IPS-18c (cell line): ENCODE data around the gene POLR2J3.
"Not testable (repeated sequence)": the region's sequence is repeated elsewhere in the genome, so short reads cannot be mapped to it uniquely, and the experiment has no call there.

Experiments used
- H3K4me3 ChIP-seq: 2 replicates; pipeline ENCODE4 v1.7.0; 2013; ENCODE audit warnings: low read depth, mild to moderate bottlenecking, low read length, moderate library complexity; ENCODE audit not compliant: insufficient read depth
- H3K9me3 ChIP-seq: one replicate; pipeline ENCODE4 v1.6.1; 2013; ENCODE audit warnings: mild to moderate bottlenecking, low read length, moderate library complexity; ENCODE audit not compliant: control insufficient read depth, insufficient read depth

Gene POLR2J3

DNA sequence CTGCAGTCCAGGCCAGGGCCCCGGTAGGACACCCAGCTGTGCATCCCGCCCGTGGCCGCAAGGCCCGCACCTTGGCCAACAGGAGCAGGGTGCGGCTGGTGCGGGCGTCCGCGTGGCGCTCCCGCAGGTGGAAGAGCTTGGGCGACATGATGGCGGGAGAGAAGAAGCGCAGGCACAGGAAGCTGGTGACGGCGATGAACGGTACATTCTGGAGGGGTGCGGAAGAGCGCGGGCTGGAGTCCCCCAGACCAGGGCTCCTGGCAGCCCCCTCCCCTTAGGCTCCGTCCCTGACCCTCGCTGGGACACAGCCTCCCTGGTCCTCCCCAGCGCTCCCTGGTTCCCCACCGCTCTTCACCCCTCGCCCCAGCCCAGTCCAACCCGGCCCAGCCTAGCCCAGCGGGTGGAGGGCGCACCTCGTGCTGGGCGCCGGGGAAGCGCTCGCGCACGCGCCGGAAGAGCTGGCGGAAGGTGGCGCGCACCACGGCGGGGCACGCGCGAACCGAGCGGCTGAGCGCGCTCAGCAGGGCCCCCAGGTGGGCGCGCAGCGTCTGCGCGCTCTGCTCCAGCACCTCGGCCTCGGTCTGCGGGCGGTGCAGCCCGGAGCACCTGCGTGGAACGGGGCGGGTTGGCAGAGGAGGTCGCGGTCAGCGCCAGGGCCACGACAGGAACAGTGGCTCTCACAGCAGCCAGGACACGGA, 21.4 kb upstream of the POLR2J3 start:
- H3K4me3 ChIP-seq, H3K9me3 ChIP-seq: not testable (repeated sequence)

DNA sequence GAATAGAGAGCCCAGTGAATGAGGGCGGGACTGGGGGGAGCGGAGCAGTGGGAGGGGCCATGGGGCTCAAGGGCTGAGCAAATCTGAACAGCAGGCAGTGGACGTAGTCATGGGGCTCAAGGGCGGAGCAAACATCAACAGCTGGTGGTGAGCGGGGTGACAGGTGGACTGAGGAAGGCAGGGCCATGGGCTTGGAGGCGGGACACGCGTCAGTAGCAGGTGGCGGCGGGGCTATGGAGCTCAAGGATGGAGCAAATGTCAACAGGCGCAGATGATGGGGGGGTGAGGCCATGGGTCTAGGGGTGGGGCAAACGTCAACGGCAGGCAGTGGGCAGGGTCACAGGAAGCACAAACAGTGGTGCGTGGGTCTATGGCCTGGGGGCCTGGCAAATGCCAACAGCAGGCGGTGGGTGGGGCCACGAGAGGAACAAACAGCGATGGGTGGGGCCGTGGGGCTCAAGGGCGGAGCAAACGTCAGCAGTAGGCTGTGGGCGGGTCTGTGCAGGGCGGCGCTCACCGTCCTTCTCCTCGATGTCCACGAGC, 20.2 kb upstream of the POLR2J3 start:
- not testable (repeated sequence) for H3K9me3 ChIP-seq, H3K4me3 ChIP-seq

DNA sequence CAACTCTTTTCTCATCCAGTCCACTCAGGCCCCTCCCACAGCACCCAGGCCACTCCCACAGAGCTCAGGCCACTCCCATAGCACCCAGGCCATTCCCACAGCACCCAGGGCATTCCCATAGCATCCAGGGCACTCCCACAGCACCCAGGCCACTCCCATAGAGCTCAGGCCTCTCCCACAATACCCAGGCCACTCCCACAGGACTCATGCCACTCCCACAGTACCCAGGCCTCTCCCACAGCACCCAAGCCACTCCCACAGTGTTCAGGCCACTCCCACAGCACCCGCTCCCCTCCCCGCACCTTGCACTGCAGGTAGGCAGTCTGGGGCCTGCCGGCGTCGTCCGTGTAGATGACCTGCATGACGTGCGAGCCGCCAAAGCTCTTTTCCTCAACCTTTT, 17.5 kb upstream of the POLR2J3 start:
- H3K9me3 ChIP-seq, H3K4me3 ChIP-seq: not testable (repeated sequence)

DNA sequence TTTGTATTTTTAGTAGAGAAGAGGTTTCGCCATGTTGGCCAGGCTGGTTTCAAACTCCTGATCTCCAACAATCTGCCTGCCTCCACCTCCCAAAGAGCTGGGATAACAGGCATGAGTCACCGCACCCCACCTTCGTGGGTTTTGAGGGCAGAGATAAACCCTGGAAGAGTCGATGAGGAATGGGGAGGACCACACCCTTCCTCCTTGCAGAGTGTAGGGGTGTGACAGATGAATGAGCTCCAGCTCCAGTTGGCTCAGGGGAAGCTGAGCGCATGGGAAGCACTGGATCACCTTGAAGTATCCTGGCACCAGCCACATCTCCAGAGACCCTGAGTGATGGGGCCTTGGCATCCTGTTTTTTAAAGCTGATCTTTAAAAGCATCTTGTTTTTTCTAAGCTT, 11.1 kb upstream of the POLR2J3 start:
- H3K9me3 ChIP-seq, H3K4me3 ChIP-seq: not testable (repeated sequence)

DNA sequence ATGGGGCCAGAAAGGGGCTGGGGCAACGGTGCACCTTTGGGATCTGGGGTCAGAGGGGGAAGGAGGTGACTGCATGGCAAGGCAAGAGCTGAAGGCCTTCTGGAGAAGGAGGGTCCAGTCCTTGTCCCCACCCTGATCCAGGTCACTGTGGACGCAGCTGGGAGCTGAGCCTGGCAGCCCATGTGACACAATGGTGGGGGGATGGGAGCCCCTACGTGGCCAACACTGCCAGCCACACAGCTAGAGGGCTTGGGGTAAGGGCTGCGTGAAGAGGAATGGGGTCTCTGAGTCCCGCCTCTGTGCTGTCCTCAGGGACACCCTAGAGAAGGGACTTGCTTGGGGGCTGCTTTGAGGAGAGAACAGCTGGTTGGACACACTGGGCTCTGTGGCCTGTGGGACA, 9.3 kb upstream of the POLR2J3 start:
- not testable (repeated sequence) for H3K4me3 ChIP-seq, H3K9me3 ChIP-seq

DNA sequence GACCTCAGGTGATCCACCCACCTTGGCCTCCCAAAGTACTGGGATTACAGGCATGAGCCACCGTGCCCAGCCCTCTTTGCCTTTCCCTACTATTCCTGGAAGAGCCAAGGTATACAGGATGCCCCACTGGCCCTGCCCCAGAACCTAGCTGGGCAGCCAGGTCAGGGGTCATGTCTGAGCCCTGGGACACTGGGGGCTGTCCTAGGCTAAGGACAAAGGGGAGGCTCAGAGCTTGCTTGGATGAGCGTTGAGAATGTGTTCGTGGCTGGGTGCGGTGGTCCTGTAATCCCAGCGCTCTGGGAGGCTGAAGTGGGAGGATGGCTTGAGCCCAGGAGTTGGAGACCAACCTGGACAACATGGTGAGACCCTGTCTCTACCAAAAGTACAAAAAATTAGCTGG, 6.1 kb upstream of the POLR2J3 start:
- not testable (repeated sequence) for H3K9me3 ChIP-seq, H3K4me3 ChIP-seq

DNA sequence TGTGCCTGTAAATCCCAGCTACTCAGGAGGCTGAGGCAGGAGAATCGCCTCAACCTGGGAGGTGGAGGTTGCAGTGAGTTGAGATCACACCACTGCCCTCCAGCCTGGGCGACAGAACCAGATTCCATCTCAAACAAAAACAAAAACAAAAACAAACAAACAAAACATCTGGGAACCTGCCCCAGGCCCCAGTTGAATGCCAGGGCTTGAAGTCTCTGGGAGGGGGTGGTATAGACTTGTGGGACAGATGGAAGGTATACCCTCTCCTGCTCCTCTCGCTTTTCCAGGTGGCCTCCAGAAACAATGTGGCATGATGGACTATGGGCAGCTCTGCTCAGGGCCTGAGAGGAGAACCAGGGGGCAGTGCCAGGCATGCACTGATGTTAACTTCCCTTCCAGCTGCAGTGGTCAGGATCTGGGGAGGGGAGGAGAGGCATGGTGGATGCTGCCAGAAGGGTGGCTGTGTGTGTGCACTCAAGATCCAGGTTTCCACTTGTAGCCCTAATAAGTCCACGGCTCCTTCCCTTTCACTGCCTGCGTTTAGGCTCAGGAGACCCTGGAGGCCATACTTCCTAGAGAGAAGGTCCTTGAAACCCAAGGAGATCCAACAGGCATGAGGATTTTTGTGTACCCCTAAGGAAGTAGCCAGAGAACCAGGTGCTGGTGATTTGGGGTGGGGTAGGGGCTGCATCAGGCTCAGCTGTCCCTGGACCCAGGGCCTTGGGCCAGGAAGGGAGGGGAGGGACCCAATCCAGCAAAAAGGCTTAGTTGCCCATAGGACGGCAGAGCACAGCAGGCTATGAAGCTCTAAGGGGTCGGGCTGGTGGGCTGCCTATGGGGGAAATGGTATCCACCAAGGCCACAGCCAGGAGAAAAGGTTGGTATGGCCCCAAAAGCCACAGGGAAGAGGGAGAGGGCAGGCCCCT, 5.2 kb upstream of the POLR2J3 start:
- not testable (repeated sequence) for H3K4me3 ChIP-seq

DNA sequence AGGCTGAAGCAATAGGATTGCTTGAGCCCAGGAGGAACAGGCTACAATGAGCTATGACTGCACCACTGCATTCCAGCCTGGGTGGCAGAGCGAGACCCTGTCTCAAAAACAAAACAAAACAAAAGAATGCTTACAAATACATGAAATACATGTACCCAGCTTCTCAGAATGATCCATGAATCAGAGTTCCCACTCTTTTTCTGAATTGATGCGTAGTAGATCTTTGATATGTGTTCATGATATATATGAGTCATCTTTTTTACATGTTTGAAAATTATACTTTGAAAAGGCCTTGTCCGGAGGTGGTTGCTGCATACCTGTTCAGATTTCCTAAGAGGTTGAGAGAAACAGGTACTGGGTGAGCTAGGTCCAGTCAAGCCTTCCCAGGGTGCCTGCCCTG, 4.0 kb upstream of the POLR2J3 start:
- not testable (repeated sequence) for H3K9me3 ChIP-seq, H3K4me3 ChIP-seq

More for the DNA sequence above, 5.2 kb upstream of the POLR2J3 start:
- H3K9me3 ChIP-seq: not testable (repeated sequence)

DNA sequence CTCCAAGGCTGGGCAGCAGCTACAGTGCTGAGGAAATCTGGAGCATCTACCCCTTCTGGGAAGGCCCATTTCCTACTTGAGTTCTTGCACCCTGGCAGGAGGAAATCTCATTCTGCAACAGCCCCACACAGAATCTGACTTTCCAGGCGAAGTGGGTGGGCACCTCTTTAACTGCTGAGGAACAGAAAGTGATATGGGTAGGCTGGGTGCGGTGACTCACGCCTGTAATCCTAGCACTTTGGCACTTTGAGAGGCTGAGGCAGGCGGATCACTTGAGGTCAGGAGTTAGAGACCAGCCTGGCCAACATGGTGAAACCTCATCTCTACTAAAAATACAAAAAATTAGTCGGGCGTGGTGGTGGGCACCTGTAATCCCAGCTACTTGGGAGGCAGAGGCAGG, 2.2 kb upstream of the POLR2J3 start:
- not testable (repeated sequence) for H3K4me3 ChIP-seq, H3K9me3 ChIP-seq

DNA sequence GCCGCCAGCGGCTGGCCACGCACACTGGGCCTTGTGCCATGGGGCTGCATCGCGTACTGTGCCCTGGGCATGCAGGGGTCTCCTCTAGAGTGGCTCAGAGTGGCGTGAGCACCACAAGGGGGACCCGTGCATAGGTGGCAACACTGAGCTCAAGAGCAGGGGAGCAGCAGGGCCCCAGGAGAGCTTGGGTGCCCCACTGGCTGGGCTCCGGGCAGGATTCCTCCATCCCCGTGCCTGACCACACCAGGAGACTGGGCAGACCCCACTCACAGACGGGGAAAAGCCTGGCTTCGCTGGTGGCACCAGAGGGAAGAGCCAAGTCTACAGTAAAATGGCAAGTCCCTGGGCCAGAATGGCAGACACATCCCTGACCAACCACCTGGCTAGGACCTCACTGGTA, 3.8 kb downstream of the POLR2J3 start:
- H3K4me3 ChIP-seq, H3K9me3 ChIP-seq: not testable (repeated sequence)

DNA sequence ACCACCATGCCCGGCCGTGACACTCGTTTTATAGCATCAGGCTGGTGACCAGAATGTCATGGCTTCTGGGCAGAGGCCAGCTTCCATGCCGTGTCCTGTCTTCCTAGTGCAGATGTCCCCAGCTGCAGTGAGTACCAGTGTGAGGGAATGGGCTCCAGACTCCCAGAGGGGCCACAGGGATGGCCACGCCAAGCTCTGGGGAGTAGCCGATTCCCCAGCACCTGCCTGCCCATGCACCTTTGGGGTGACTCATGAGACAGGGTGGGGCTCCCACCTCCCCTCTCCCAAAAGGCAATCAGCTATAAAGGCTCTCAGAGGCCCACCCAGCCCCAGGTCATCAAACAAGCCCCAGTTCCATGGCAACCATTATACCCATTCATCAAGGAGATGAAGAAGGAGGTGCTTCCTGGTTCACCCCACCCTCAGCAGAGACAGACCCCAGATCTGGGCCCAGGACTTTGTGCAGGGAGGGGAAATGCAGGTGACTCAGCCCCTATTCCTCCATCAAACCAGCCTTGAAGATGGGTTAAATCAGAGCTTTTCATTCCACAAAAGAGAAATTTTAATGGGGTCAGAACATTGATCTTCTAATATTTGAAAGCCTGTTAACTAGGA, 21.5 kb downstream of the POLR2J3 start, which contains the start of gene SPDYE2:
Gene SPDYE2, plus strand, starts transcription at position 419 of the 615 bp plus-strand sequence. CDS start 2,030 bp downstream, outside the sequence.
- not testable (repeated sequence) for H3K9me3 ChIP-seq, H3K4me3 ChIP-seq

DNA sequence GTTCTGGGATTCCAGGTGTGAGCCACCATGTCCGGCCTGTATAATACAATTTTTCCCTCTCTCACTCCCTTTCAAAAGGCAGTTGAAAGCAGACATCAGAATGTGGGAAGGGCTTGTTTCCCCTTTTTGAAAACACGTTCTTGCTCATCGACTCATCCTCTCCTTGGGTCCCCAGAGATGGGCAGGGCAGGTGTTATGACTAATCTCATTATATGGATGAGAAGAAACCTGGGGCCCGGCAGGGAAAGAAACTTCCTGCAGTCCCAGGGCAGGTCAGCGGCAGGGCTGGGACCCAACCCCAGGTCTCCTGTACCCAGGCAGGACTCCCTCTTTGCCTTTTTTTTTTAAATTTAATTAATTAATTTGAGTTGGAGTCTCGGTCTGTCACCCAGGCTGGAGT, 26.0 kb downstream of the POLR2J3 start:
- H3K4me3 ChIP-seq, H3K9me3 ChIP-seq: not testable (repeated sequence)

DNA sequence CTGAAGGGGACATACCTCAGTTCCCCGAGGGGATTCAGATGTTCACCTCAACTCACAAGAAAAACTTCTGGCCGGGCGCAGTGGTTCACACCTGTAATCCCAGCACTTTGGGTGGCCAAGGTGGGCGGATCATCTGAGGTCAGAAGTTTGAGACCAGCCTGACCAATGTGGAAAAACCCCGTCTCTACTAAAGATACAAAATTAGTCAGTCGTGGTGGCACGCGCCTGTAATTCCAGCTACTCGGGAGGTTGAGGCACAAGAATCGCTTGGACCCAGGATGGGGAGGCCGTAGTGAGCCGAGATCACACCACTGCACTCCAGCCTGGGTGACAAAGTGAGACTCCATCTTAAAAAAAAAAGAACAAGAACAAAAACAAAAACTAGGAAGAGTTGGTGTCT, 27.1 kb downstream of the POLR2J3 start:
- H3K4me3 ChIP-seq: not testable (repeated sequence)

DNA sequence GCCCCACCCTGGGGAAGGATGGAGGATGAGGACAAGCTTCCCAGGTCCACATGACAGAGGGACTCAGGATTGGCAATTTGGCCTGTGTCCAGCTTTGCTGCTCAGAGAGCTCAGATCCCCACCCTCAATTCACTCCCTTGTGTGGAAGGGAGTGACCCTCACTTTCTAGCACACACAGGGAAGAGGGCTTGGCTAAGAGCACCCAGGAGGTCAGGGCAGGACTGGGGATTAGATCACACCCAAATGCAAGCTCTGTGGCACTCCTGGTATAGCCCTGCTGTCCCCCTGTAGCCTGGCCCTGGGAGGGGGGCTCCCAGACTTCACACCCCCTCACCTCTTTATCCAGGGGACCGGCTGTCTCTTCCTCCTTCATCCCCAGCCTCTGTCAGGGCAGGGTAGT, 28.0 kb downstream of the POLR2J3 start:
- H3K4me3 ChIP-seq, H3K9me3 ChIP-seq: not testable (repeated sequence)

More for the DNA sequence above, 27.1 kb downstream of the POLR2J3 start:
- not testable (repeated sequence) for H3K9me3 ChIP-seq

DNA sequence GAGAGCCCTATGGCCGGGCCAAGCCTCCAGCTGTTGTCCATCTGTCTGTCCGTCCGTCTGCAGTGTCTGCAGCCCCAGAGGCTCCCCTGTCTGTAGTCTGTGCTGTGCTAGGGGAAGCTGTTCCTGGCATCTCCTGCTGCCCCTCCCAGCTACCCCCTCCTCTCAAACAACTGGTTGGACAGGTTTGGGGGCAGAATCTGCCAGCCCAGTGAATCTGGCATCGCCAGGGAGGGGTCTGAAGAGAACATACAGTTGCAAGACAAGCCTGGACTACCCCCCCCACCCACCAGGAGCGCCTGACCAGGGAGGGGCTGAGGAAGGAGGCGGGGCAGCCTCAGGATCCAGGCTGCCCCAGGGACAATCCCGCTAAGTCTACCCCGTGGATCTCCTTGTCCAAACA, 28.8 kb downstream of the POLR2J3 start, which contains the start of gene UPK3BL2:
Gene UPK3BL2, minus strand, starts transcription at position 101 of the 400 bp plus-strand sequence. Its CDS starts 60 bp downstream, at position 41.
- H3K4me3 ChIP-seq, H3K9me3 ChIP-seq: not testable (repeated sequence)

DNA sequence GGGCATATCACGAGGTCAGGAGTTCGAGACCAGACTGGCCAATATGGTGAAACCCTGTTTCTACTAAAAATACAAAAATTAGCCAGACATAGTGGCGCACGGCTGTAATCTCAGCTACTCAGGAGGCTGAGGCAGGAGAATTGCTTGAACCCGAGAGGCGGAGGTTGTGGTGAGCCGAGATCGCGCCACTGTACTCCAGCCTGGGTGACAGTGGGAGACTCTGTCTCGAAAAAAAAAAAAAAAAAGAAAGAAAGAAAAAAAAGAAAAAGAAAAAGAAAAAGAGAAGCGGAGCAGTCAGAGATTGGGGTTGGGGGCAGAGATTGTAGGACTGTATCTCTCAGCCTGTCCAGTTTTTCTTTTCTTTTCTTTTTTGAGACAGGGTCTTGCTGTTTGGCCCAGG, 29.6 kb downstream of the POLR2J3 start:
- not testable (repeated sequence) for H3K4me3 ChIP-seq, H3K9me3 ChIP-seq

DNA sequence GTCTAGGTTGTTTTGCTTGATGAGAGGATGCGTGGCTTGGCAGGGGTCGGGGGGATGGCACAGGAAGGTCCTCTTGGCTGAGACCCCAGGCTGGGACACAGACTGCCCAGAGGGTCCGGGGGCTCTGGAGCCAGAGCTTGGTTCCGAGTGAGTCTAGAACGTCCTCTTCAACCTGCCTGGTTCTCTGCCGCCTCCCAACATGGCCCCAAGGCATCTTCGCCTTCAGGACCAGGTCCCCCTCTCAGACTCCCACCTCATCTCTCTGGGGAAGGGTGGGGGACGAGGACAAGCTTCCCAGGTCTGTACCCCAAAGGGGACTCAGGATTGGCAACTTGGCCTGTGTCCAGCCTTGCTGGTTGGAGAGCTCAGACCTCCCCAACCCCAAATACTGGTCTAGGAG, 30.3 kb downstream of the POLR2J3 start:
- H3K9me3 ChIP-seq, H3K4me3 ChIP-seq: not testable (repeated sequence)

DNA sequence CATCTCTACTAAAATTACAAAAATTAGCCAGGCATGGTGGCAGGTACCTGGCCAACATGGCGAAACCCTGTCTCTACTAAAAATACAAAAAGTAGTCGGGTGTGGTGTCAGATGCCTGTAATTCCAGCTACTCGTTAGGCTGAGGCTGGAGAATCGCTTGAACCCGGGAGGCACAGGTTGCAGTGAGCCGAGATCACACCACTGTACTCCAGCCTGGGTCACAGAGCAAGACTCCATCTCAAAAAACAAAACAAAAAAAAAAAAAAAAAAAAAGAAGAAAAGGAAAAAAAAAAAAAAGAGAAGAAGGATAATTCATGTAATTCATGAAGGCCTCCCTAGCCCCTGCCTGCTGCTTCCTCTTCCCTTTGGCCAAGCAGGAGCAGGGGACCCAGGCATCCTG, 31.8 kb downstream of the POLR2J3 start:
- H3K9me3 ChIP-seq, H3K4me3 ChIP-seq: not testable (repeated sequence)
